G401.6 (cell line): Measurements from ENCODE around the gene ASTN1.

Experiments used
- FAIRE-seq: peaks from 2 replicates; lab custom pipeline; 2012; peaks lifted over from hg19 to GRCh38; lab: Jason Lieb, UNC

Gene ASTN1

GRCh38 chr1:176989023-176989422, 175.5 kb downstream of the ASTN1 start:
- no peak for FAIRE-seq

- no peak for FAIRE-seq
Observed at GRCh38 chr1:176987016-176987415, 177.5 kb downstream of the ASTN1 start.

- FAIRE-seq, result no peak
Observed at GRCh38 chr1:176983731-176984130, 180.8 kb downstream of the ASTN1 start.

GRCh38 chr1:176976771-176977170, 187.7 kb downstream of the ASTN1 start:
- no peak for FAIRE-seq

GRCh38 chr1:176976225-176976624, 188.3 kb downstream of the ASTN1 start:
- no peak for FAIRE-seq

- no peak for FAIRE-seq
Observed at GRCh38 chr1:176964687-176965086, 199.8 kb downstream of the ASTN1 start.

GRCh38 chr1:176963181-176963580, 201.3 kb downstream of the ASTN1 start:
- FAIRE-seq, result no peak

- FAIRE-seq, result no peak
Observed at GRCh38 chr1:176961678-176962077, 202.8 kb downstream of the ASTN1 start.

GRCh38 chr1:176959191-176959820, 205.2 kb downstream of the ASTN1 start:
- FAIRE-seq, result no peak

GRCh38 chr1:176957603-176958002, 206.9 kb downstream of the ASTN1 start:
- FAIRE-seq, result no peak

- no peak for FAIRE-seq
Observed at GRCh38 chr1:176954242-176954641, 210.3 kb downstream of the ASTN1 start.

GRCh38 chr1:176950736-176951324, 213.7 kb downstream of the ASTN1 start:
- no peak for FAIRE-seq

GRCh38 chr1:176949033-176949662, 215.4 kb downstream of the ASTN1 start:
- FAIRE-seq, result no peak

GRCh38 chr1:176944606-176945005, 219.9 kb downstream of the ASTN1 start:
- no peak for FAIRE-seq

- FAIRE-seq, result no peak
Observed at GRCh38 chr1:176943783-176944182, 220.7 kb downstream of the ASTN1 start.

GRCh38 chr1:176942346-176942745, 222.2 kb downstream of the ASTN1 start:
- FAIRE-seq, result no peak

GRCh38 chr1:176939993-176940392, 224.5 kb downstream of the ASTN1 start:
- FAIRE-seq, result no peak

- no peak for FAIRE-seq
Observed at GRCh38 chr1:176938375-176938774, 226.1 kb downstream of the ASTN1 start.

- FAIRE-seq, result no peak
Observed at GRCh38 chr1:176934370-176934769, 230.1 kb downstream of the ASTN1 start.

GRCh38 chr1:176932114-176933104, 232.1 kb downstream of the ASTN1 start:
- FAIRE-seq, result no peak

GRCh38 chr1:176931526-176931925, 233.0 kb downstream of the ASTN1 start:
- FAIRE-seq, result no peak

- no peak for FAIRE-seq
Observed at GRCh38 chr1:176926330-176927086, 238.0 kb downstream of the ASTN1 start.
